GM19035 (cell line): ENCODE results near the gene MCM3AP.
"Not testable (repeated sequence)": the region's sequence is repeated elsewhere in the genome, so short reads cannot be mapped to it uniquely, and the experiment has no call there.

Experiments used
- ATAC-seq: cut with Tn5 transposase; IDR thresholded peaks from one replicate; pipeline ENCODE4 v1.9.1; 2021; ENCODE audit not compliant: unreplicated experiment

Gene MCM3AP

DNA sequence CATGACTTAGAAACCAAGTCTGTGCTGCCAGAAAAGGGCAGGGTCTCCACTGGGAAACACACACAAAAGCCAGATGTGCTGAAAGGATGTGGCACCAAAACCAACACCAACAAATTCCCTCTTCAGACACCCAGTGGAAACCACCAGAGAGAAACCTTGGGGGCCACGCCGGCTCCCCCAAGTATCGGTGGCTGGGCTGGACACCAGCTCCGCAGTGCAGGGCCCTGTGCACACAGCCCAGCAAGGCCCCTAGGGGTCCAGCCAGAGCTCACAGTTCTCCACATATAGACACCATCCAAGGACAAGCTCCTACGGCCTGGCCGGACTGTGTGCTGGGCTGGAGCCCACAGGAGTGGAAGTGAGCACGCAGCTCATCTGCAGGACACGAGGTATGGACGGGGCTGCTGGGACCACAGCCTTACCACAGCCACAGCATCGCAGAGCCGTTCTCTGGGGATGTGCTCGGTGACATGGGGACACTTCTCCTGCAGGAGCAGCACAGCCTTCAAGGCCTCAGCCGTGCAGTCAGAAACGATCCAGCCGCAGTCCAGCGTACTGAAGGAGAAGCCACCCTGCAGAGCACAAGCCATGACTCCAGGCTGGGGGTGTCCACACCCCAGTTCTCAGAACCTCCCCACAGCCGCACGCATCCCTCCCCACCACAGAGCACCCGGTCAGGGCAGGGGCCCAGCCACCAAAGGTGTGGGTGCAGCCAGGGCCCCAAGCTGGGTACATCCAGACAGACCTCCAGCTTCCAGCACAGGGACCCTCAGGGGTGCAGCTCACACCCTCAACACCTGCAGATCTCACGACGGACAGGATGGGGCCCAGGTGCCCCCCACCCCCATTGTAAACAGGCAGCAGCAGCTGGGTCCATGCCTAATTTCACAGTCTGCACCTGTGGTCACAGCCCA, 78.1 kb downstream of the MCM3AP start:
- no peak for ATAC-seq

GRCh38 chr21:46206163-46207005, 79.0 kb downstream of the MCM3AP start:
- ATAC-seq = no peak

- no peak for ATAC-seq
These were observed 79.6 kb downstream of the MCM3AP start for GRCh38 chr21:46205766-46206162.

- ATAC-seq = no peak
These were observed 80.2 kb downstream of the MCM3AP start for GRCh38 chr21:46205166-46205565.

DNA sequence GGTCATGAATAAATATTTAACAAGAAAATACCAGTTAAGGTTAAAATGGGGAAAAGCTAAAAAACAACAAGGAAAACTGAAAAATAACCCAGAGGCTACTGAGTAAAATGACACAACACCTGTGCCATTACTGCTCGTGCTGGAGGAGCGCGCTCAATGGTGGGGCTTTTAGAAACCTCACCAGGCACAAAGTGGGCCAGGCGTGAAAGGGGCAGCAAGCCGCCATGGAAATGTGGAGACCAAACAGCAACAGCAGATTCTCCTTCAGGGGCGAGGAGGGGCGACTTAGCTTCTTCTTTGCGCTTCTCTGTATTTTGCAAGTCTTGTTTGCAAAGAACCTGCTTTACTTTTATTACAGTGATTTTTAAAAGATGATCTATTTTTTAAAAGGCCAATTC, 82.2 kb downstream of the MCM3AP start:
- ATAC-seq = no peak

GRCh38 chr21:46202592-46203202, 82.7 kb downstream of the MCM3AP start:
- no peak for ATAC-seq

GRCh38 chr21:46200877-46201803, 84.3 kb downstream of the MCM3AP start:
- ATAC-seq = not testable (repeated sequence)

GRCh38 chr21:46199436-46200373, 85.7 kb downstream of the MCM3AP start:
- no peak for ATAC-seq

DNA sequence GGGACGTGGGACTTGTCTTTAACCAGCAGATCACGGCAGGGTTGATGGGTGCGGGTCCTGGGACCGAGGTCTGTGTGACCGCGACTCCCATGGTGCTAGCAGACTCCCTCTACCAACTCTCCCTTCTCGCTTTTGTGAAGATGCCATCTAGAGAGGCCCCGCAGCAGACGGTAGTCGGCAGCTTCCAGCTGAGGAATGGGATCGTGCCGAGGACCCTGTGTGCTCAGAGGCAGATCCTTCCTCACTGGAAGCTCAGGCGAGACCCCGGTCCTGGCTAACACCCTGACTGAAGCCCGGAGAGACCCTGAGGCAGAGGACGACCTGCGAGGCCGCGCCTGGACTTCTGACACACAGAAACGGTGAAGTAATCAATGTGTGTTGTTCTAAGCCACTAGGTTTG, 88.7 kb downstream of the MCM3AP start:
- ATAC-seq = no peak

DNA sequence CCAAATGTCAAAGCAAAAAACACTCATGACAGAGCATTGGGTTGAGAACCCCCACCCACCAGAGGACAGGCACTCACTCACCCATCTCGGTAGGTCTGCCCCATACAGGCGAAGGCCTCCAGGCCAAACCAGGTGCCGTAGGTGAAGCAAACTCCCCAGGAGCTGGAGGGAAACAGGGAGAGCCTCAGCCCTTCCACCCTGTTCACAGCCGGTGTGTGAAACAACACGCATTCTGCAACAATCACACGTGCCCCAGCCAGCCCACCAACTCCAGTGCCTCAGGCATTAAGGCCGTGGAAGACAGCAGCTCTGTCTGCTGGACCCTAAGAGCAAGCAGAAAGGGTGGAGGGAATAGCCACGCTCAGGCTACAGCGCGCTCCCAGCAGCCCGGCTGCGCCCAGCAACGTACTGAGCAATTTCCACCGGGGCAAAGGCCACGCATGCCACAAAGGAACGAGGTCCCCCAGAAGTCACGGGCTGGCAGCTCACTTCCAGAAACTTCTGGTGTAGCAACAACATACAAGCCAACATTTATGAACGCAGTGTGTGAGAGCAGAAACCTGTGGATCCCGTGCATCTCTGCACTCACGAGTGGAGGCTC, 89.7 kb downstream of the MCM3AP start:
- no peak for ATAC-seq

- ATAC-seq = no peak
These were observed 90.8 kb downstream of the MCM3AP start for GRCh38 chr21:46194374-46195334.

DNA sequence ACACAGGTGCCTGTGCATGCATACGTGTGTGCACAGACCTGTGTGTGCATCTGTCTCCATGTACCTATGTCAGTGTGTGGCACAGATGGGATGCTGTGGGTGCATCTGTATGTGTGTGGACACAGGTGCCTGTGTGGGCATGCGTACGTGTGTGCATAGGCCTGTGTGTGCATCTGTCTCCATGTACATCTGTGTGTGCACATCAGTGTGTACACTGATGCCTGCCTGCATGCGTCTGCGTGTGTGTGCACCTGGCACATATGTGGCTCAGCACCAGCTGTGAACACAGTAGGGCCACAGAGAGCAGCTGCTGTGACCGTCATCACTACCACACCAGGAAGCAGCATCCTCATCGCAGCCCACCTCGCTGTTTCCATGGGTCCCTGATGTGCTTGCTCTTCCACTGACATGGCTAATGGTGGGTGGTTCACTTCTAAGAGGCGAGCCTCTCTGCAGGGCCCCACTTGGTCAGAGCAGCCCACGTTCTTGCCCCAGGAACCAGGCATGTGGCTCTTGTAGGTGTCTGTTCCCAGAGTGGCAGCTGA, 91.5 kb downstream of the MCM3AP start:
- no peak for ATAC-seq

DNA sequence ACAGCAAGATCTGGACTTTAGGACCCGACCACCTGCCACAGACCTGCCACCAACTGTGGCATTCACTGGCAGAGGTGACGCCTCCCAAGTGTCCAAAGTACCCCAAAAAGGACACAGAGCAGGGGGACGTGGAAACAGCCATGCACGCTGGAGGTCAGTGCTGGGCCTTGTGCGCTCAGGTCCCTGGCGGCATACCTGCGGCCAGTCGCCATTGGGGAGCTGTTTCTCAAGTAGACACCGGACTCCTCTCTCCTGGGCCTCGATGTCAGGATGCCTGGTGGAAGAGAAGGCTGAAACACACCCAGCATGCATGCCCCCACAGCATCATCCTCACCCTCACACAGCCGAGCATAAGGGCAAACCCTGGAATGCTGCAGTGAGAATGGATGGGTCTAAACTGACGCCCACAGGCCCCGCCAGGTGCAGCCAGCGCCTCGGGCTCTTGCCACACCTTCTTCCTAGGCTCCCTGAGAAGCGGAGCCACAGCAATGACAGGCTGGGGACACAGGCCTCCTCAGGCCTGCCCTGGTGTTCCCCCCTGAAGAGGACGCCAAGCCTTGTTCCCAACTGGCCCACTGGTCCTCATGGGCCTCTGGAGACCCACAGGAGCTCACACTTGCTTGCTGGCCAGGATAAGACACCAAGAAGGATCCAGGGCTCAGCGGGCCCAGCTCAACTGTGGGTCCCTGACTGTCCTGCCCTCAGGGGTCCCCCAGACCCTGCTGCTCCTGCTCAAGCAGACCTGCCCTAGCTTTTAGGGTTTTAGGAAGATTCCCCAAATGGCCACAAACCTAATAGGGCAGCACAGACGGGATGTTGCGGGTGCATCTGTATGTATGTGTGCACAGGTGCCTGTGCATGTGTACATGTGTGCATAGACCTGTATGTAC, 93.5 kb downstream of the MCM3AP start:
- ATAC-seq = no peak

- no peak for ATAC-seq
These were observed 94.1 kb downstream of the MCM3AP start for GRCh38 chr21:46191257-46191685.

GRCh38 chr21:46190491-46191131, 94.8 kb downstream of the MCM3AP start:
- no peak for ATAC-seq

- no peak for ATAC-seq
These were observed 95.4 kb downstream of the MCM3AP start for GRCh38 chr21:46189959-46190490.
